Tibial nerve (tissue), 4 donors: ENCODE measurements around the gene PMF1. TPM values are rescaled to one million over a fixed set of nuclear protein-coding genes. Genes with fewer than 3 reads are reported as not detected.

ENCODE experiments used
- DNase-seq, 2 donors: peaks; one replicate each; pipeline ENCODE4 v3.0.0-alpha.2; 2019; ENCODE audit warnings: low spot score in 2 of 2
- H3K27ac ChIP-seq, 4 donors: fragments of 200-600 bp; sonication (generic) in 3 of 4; one replicate each; pipeline ENCODE4 v1.5.1; 2017 to 2019; ENCODE audit warnings: mild to moderate bottlenecking in 1 of 4
- H3K27me3 ChIP-seq, 2 donors: fragments of 200-600 bp; sonication (generic) in 1 of 2; one replicate each; pipeline versions ENCODE4 v1.5.1 to v1.6.0; 2017 to 2019
- H3K36me3 ChIP-seq, 3 donors: fragments of 200-600 bp; sonication (generic); one replicate each; pipeline ENCODE4 v1.5.1; 2018 to 2019
- H3K4me1 ChIP-seq, 4 donors: fragments of 200-600 bp; sonication (generic) in 3 of 4; one replicate each; pipeline ENCODE4 v1.5.1; 2017 to 2019
- H3K4me3 ChIP-seq, 4 donors: fragments of 200-600 bp; sonication (generic) in 3 of 4; one replicate each; pipeline ENCODE4 v1.5.1; 2017 to 2019; ENCODE audit warnings: mild to moderate bottlenecking in 1 of 4, moderate library complexity in 1 of 4
- H3K9me3 ChIP-seq, 4 donors: fragments of 200-600 bp; sonication (generic) in 3 of 4; one replicate each; pipeline ENCODE4 v1.5.1; 2017 to 2019
- CTCF ChIP-seq, 5 experiments: fragments of 200-600 bp in 3 of 5; fragments of 450-650 bp in 2 of 5; sonication (generic) in 3 of 5; IDR thresholded peaks; one replicate each; pipeline ENCODE4 v1.5.1; 2016 to 2019; ENCODE audit warnings: antibody characterized with exemption in 5 of 5, mild to moderate bottlenecking in 3 of 5, moderate library complexity in 2 of 5
- EP300 ChIP-seq, 2 donors: sonication (generic); formaldehyde crosslinking; IDR thresholded peaks; one replicate each; pipeline ENCODE4 v1.6.1; 2017; ENCODE audit warnings: antibody characterized with exemption in 2 of 2, mild to moderate bottlenecking in 1 of 2
- POLR2A ChIP-seq, 2 donors: fragments of 450-650 bp; IDR thresholded peaks; one replicate each; pipeline ENCODE4 v1.6.1; 2017; ENCODE audit warnings: antibody characterized with exemption in 2 of 2, mild to moderate bottlenecking in 2 of 2, moderate library complexity in 2 of 2
- WGBS, 2 donors: methylation state at CpG; one replicate each; pipeline ENCODE4 v1.1.5; 2018; 5-methylcytosine and 5-hydroxymethylcytosine counted together
- total RNA-seq, 4 donors: library from RNA; depleted of rRNA; stranded (reverse); fragments of >200 nt; gene quantifications; one replicate each; pipeline ENCODE4 v1.1.0, GENCODE V29; 2016

Gene PMF1
- total RNA-seq, 4 donors from 2014 or later: 41.7 to 67.1 (median 49.1) TPM

- TF ChIP-seq CTCF (IDR thresholded peaks at IDR 0.05) (no peak), EP300 (IDR thresholded peaks at IDR 0.05) (no peak), POLR2A (IDR thresholded peaks at IDR 0.05) (no peak)
- no peaks in the 10 kb centered on the region for H3K27me3 ChIP-seq
These were observed 48.1 kb downstream of the PMF1 start for GRCh38 chr1:156260896-156261295.

GRCh38 chr1:156262461-156263287 lies 49.9 kb downstream of the PMF1 start:
- peaks cover 10 to 100% (median 57%) of the 10 kb centered on the region in 3 donors for H3K36me3 ChIP-seq
- TF ChIP-seq CTCF (IDR thresholded peaks at IDR 0.05) (no peak), EP300 (IDR thresholded peaks at IDR 0.05) (no peak), POLR2A (IDR thresholded peaks at IDR 0.05) (no peak)
- no peak overlapping the region for H3K4me3 ChIP-seq
- H3K27me3 ChIP-seq: no peaks in the 10 kb centered on the region
- H3K27ac ChIP-seq: no peak overlapping the region
- H3K4me1 ChIP-seq: peaks cover 0 to 15% (median 0%) of the 10 kb centered on the region in 4 donors
- H3K9me3 ChIP-seq: no peaks in the 10 kb centered on the region
- DNase-seq: no peak
- WGBS, 2 donors: 78 to 80% methylated on average over 9 of the region's 9 CpGs

More at GRCh38 chr1:156260896-156261295, 48.1 kb downstream of the PMF1 start:
- Histone ChIP-seq H3K27ac (peak overlapping the region in 2 of 4 donors; percentile 43 to 56), H3K4me1 (peaks cover 0 to 15% (median 0%) of the 10 kb centered on the region in 4 donors), H3K9me3 (no peaks in the 10 kb centered on the region), H3K4me3 (no peak overlapping the region), H3K36me3 (peaks cover 10 to 100% (median 40%) of the 10 kb centered on the region in 3 donors)
- 62 to 69% methylated on average over 2 of the region's 2 CpGs for WGBS, 2 donors
- no peak for DNase-seq

GRCh38 chr1:156263288-156263655 lies 50.5 kb downstream of the PMF1 start:
- TF ChIP-seq EP300 (IDR thresholded peaks at IDR 0.05) (no peak), CTCF (IDR thresholded peaks at IDR 0.05) (no peak), POLR2A (IDR thresholded peaks at IDR 0.05) (no peak)
- Histone ChIP-seq H3K27ac (no peak overlapping the region), H3K4me1 (peaks cover 0 to 15% (median 0%) of the 10 kb centered on the region in 4 donors), H3K4me3 (no peak overlapping the region), H3K9me3 (no peaks in the 10 kb centered on the region), H3K36me3 (peaks cover 10 to 100% (median 53%) of the 10 kb centered on the region in 3 donors), H3K27me3 (no peaks in the 10 kb centered on the region)
- 93 to 94% methylated on average over 9 of the region's 9 CpGs for WGBS, 2 donors
- no peak for DNase-seq

GRCh38 chr1:156266051-156266450 lies 53.2 kb downstream of the PMF1 start:
- Histone ChIP-seq H3K9me3 (no peaks in the 10 kb centered on the region), H3K27ac (no peak overlapping the region), H3K27me3 (no peaks in the 10 kb centered on the region), H3K4me1 (peaks cover 0 to 8% (median 0%) of the 10 kb centered on the region in 4 donors), H3K4me3 (no peak overlapping the region), H3K36me3 (peaks cover 4 to 100% (median 34%) of the 10 kb centered on the region in 3 donors)
- 89% methylated on average over 13 of the region's 13 CpGs for WGBS, 2 donors
- DNase-seq: no peak
- TF ChIP-seq POLR2A (IDR thresholded peaks at IDR 0.05): no peak
- TF ChIP-seq EP300 (IDR thresholded peaks at IDR 0.05): no peak
- no peak for TF ChIP-seq CTCF (IDR thresholded peaks at IDR 0.05)

- Histone ChIP-seq H3K36me3 (peaks cover 6 to 100% (median 43%) of the 10 kb centered on the region in 3 donors), H3K27ac (no peak overlapping the region), H3K4me3 (no peak overlapping the region), H3K4me1 (no peaks in the 10 kb centered on the region), H3K9me3 (no peaks in the 10 kb centered on the region), H3K27me3 (no peaks in the 10 kb centered on the region)
- TF ChIP-seq POLR2A (IDR thresholded peaks at IDR 0.05) (no peak), CTCF (IDR thresholded peaks at IDR 0.05) (no peak), EP300 (IDR thresholded peaks at IDR 0.05) (no peak)
- no peak for DNase-seq
- WGBS, 2 donors: 86 to 92% methylated on average over 4 of the region's 4 CpGs
These were observed 55.5 kb downstream of the PMF1 start for GRCh38 chr1:156268336-156268735.
